Measurements from ENCODE around the gene SPRR4. TPM values are rescaled to one million over a fixed set of nuclear protein-coding genes. Genes with fewer than 3 reads are reported as not detected.

SPRR4 gene
- polyA plus RNA-seq, 1 donor (not counting 4 experiments of a cell fraction or from before 2014, with no cell fraction given): 1.9 TPM

GRCh38 chr1:152998476-152998875 is 28.0 kb downstream of the SPRR4 start:
- Histone ChIP-seq H3K9ac (ENCODE audit: control insufficient read depth, extremely low read depth, insufficient read depth, low read length) (no peak overlapping the region), H3K9me1 (ENCODE audit: control insufficient read depth, extremely low read depth, insufficient read depth, low read length) (no peaks in the 10 kb centered on the region), H3K4me2 (ENCODE audit: control insufficient read depth, extremely low read depth, insufficient read depth, low read depth, low read length) (no peak overlapping the region), H3K9me3 (ENCODE audit: control insufficient read depth, low read depth, low read length) (no peaks in the 10 kb centered on the region), H3K4me1 (ENCODE audit: control insufficient read depth, extremely low read depth, insufficient read depth, low read length) (peaks cover 14% of the 10 kb centered on the region), H4K20me1 (ENCODE audit: control insufficient read depth, extremely low read depth, insufficient read depth, low read length) (no peaks in the 10 kb centered on the region), H3K79me2 (ENCODE audit: control insufficient read depth, insufficient read depth, low read length) (no peaks in the 10 kb centered on the region), H3K36me3 (ENCODE audit: control insufficient read depth in 2 of 2, extremely low read depth in 1 of 2, insufficient read depth in 2 of 2, low read length in 2 of 2) (no peaks in the 10 kb centered on the region), H3K27me3 (ENCODE audit: control insufficient read depth, extremely low read depth, insufficient read depth, low read length) (no peaks in the 10 kb centered on the region), H3K4me3 (ENCODE audit: control insufficient read depth in 2 of 3, extremely low read depth in 1 of 3, insufficient read depth in 2 of 3, low read depth in 1 of 3, low read length in 3 of 3) (no peak overlapping the region), H3K27ac (ENCODE audit: control insufficient read depth, insufficient read depth, low read length) (no peak overlapping the region), H2AFZ (ENCODE audit: control insufficient read depth, low read length) (no peak overlapping the region)
- DNase-seq (ENCODE audit: low read depth, low spot score): no peak
- no peak for FAIRE-seq
- dilution Hi-C loops (cut with MboI; ENCODE audit: extremely low pct_ligation_motif_present, low sequenced_read_pairs): no loop called here
- no peak for TF ChIP-seq CTCF (optimal IDR thresholded peaks at IDR 0.05 in 1 of 3, IDR thresholded peaks at IDR 0.05 in 1 of 3, conservative IDR thresholded peaks at IDR 0.05 in 1 of 3; ENCODE audit: extremely low read depth in 1 of 3, insufficient read depth in 2 of 3, low read length in 3 of 3)
- TF ChIP-seq EZH2 (IDR thresholded peaks at IDR 0.05; ENCODE audit: low read length): no peak

- Histone ChIP-seq H2AFZ (ENCODE audit: control insufficient read depth, low read length) (no peak overlapping the region), H3K9ac (ENCODE audit: control insufficient read depth, extremely low read depth, insufficient read depth, low read length) (no peak overlapping the region), H3K4me1 (ENCODE audit: control insufficient read depth, extremely low read depth, insufficient read depth, low read length) (peaks cover 14% of the 10 kb centered on the region), H3K27me3 (ENCODE audit: control insufficient read depth, extremely low read depth, insufficient read depth, low read length) (no peaks in the 10 kb centered on the region), H3K4me2 (ENCODE audit: control insufficient read depth, extremely low read depth, insufficient read depth, low read depth, low read length) (no peak overlapping the region), H4K20me1 (ENCODE audit: control insufficient read depth, extremely low read depth, insufficient read depth, low read length) (no peaks in the 10 kb centered on the region), H3K9me1 (ENCODE audit: control insufficient read depth, extremely low read depth, insufficient read depth, low read length) (no peaks in the 10 kb centered on the region), H3K36me3 (ENCODE audit: control insufficient read depth in 2 of 2, extremely low read depth in 1 of 2, insufficient read depth in 2 of 2, low read length in 2 of 2) (no peaks in the 10 kb centered on the region), H3K9me3 (ENCODE audit: control insufficient read depth, low read depth, low read length) (no peaks in the 10 kb centered on the region), H3K27ac (ENCODE audit: control insufficient read depth, insufficient read depth, low read length) (no peak overlapping the region), H3K4me3 (ENCODE audit: control insufficient read depth in 2 of 3, extremely low read depth in 1 of 3, insufficient read depth in 2 of 3, low read depth in 1 of 3, low read length in 3 of 3) (no peak overlapping the region), H3K79me2 (ENCODE audit: control insufficient read depth, insufficient read depth, low read length) (no peaks in the 10 kb centered on the region)
- dilution Hi-C loops (cut with MboI; ENCODE audit: extremely low pct_ligation_motif_present, low sequenced_read_pairs): no loop called here
- FAIRE-seq: no peak
- no peak for TF ChIP-seq CTCF (optimal IDR thresholded peaks at IDR 0.05 in 1 of 3, IDR thresholded peaks at IDR 0.05 in 1 of 3, conservative IDR thresholded peaks at IDR 0.05 in 1 of 3; ENCODE audit: extremely low read depth in 1 of 3, insufficient read depth in 2 of 3, low read length in 3 of 3)
- TF ChIP-seq EZH2 (IDR thresholded peaks at IDR 0.05; ENCODE audit: low read length): no peak
- DNase-seq (ENCODE audit: low read depth, low spot score): no peak
Observed at GRCh38 chr1:152999818-153000217, 29.4 kb downstream of the SPRR4 start.
